CD1c-positive myeloid dendritic cell (primary cell): ENCODE measurements around the gene ALG12.
"Not testable (repeated sequence)": the region's sequence is repeated elsewhere in the genome, so short reads cannot be mapped to it uniquely, and the experiment has no call there.

ENCODE experiments used
- DNase-seq: peaks from one replicate; pipeline ENCODE4 v3.0.0-alpha.2; 2016; ENCODE audit errors: extremely low spot score

Gene ALG12

DNA sequence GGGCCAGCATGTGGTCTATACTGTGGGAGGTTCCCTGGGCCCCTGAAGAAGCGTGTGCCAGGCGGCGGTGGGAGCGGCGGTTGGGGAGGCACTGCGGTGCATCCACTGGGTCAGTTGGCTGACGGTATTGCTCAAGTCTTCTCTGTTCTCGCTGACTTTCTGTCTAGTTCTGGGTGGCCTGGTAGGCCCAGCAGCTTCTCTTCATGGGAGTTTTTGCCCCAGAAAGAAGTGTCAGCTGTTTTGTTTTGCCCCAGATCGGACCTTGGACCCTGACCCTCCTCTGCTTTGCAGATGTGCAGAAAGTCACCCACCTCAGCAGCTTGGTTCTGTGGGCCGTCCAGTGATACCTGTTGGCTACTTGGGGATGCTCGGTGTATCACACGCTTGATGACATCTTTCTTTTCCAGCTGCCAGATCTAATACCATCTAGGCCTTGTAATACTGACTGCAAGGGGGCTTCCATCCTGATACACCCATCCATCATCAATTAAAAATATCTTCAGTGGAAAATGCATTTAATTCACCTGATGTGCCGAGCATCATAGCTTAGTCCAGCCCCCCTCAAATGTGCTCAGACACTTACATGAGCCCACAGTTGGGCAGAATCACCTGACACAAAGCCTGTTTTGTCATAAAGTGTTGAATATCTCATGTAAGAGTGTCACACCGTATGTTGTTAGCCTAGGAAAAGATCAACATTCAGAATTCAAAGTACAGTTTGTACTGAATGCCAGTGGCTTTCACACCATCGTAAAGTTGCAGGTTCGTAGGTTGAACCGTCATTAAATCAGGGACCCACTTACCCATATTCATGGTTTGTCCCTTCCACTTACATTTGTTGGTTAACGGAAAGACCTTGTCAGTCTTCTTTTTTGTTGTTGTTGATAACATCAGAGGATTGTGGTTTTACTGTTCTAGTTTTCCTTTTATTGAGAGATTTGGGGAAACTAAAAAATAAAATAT lies 50.7 kb downstream of the ALG12 start:
- no peak for DNase-seq

- DNase-seq: no peak
Measured at GRCh38 chr22:49866646-49867045, 51.6 kb downstream of the ALG12 start.

DNA sequence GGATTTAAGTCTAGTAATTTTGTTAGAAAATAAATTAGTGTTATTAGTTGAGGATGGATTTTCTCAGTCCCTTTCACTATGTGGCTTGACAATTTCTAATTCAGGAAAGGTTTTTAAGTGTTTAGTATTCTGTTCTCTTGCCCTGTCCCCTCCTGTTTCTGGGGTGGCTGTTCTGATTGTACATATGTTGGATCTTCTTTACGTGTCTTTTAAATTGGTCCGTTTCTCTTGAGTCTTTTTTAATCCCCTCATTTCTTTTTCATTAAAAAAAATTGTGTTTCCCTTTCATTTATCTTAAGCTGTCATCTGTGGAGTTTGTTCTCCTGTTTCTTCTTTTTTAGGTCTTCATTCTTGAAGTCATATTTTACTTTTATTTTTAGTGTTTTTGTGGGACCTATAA lies 52.1 kb downstream of the ALG12 start:
- DNase-seq: no peak

- DNase-seq: no peak
Measured at GRCh38 chr22:49865156-49865555, 53.1 kb downstream of the ALG12 start.

- DNase-seq: no peak
Measured at GRCh38 chr22:49863931-49864330, 54.3 kb downstream of the ALG12 start.

GRCh38 chr22:49862496-49862776 lies 55.8 kb downstream of the ALG12 start:
- peak; percentile 47 for DNase-seq

DNA sequence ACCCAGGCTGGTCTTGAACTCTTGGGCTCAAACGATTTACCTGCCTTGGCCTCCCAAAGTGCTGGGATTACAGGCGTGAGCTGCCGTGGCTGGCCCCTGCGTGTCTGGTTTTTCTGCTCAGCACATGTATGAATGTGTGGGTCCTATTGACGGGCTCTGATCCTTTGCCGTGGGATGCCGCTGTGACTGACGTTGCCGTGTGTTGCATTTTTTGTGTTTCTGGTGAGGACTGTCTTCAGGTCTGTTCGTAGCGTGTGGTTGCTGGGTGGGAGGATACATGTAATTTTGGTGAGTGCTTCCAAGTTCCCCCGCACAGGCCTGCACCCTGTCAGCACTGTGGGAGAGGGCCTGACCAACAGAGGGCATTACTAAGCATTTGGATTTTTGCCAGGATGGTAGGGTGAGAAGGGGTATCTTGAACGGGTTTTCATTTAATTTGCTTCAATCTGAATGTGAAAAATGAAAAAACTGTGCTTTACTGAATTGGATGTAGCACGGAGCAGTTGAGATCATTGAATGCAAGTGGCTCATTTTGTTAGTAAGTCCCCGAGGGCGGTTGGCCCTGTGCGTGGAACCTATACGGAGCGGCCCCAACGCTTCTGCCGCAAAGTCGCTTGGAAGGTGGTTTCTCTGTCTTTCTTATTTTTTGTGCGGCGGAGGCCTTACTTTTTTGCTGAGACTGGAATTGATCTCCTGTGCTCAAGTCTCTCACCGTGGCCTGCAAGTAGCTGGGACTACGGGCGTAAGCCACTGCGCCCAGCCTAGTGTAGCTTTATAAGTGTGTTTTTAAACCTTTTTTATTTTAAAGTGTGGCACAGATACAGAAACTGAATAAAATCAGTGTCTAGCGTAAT lies 56.4 kb downstream of the ALG12 start:
- peak; percentile 28 for DNase-seq

DNA sequence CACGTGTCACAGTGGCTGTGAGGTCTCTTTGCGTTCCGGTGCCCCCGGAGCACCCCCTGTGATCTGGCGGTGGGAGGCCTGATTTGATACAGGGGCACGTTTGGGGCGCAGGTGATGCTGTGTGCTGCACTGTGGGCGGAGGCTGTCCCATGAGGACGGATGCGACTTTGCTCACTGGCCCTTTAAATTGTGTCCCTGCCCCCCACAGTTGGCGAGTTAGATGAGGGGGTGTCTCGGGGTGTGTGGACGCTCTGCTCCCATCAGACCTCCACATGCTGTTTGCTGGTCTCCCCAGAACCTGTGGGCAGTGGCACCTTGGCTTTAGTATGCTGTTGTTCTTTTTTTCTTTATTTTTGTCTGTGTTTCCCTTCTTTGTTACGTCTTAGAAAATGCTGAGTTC lies 59.4 kb downstream of the ALG12 start:
- DNase-seq: no peak

- no peak for DNase-seq
Measured at GRCh38 chr22:49856766-49857618, 61.2 kb downstream of the ALG12 start.

DNA sequence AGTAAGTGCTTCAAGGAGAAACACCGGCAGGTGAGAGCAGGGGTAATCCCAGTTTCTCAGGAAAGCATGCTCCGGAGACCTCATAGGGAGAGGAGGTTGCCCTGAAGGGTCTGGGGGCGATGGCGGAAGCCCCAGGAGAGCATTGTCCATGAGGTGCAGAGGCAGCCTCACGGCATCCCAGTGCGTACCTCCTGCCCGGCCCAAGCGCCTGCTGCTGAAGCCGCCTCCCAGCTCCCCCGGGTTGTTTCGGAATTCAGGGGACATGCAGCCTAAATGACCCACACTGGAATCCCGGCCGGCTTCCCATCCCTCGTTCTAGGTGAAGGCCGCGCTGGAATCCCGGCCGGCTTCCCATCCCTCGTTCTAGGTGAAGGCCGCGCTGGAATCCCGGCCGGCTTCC lies 61.9 kb downstream of the ALG12 start:
- no peak for DNase-seq

- DNase-seq: no peak
Measured at GRCh38 chr22:49855251-49855911, 62.9 kb downstream of the ALG12 start.

- peak; percentile 34 for DNase-seq
Measured at GRCh38 chr22:49853981-49854831, 64.0 kb downstream of the ALG12 start.

GRCh38 chr22:49852898-49853894 lies 65.0 kb downstream of the ALG12 start, which contains the start of gene ZBED4:
Gene ZBED4, plus strand, starts transcription at chr22:49853844. Its CDS starts 29,819 bp downstream, at chr22:49883663.
- DNase-seq: peak; percentile 100

- DNase-seq: not testable (repeated sequence)
Measured at GRCh38 chr22:49852568-49852897, 65.7 kb downstream of the ALG12 start.

GRCh38 chr22:49850959-49851802 lies 67.1 kb downstream of the ALG12 start:
- DNase-seq: no peak
